OCI-LY3 (cell line): ENCODE data around the gene EHBP1.

Experiments
- H2AFZ ChIP-seq: fragments of 200-600, 300-600 bp; shearing (Covaris generic); 2 replicates; pipeline ENCODE4 v1.6.0; 2014; ENCODE audit warnings: antibody characterized with exemption, low read depth, low read length
- H3K27ac ChIP-seq: fragments of 200-600, 300-600 bp; sonication (generic); 2 replicates; pipeline ENCODE4 v1.5.1; 2014; ENCODE audit warnings: mild to moderate bottlenecking, low read length, moderate library complexity, mixed read lengths
- H3K27me3 ChIP-seq: fragments of 200-600, 300-600 bp; sonication (generic); 2 replicates; pipeline ENCODE4 v1.6.1; 2014; ENCODE audit warnings: low read depth, low read length, mixed read lengths
- H3K36me3 ChIP-seq: fragments of 200-600, 300-600 bp; sonication (generic); replicated peaks from 2 replicates; pipeline ENCODE3; 2014; ENCODE audit warnings: low read depth, low read length, mixed read lengths
- H3K4me1 ChIP-seq: fragments of 300-600, 200-600 bp; sonication (generic); 2 replicates; pipeline ENCODE4 v1.6.1; 2014; ENCODE audit warnings: low read length, mixed read lengths
- H3K4me2 ChIP-seq: fragments of 200-600, 300-600 bp; sonication (generic); 2 replicates; pipeline ENCODE4 v1.6.1; 2014; ENCODE audit warnings: low read length, mixed read lengths
- H3K4me3 ChIP-seq: fragments of 300-600, 200-600 bp; sonication (generic); 2 replicates; pipeline ENCODE4 v1.5.1; 2014; ENCODE audit warnings: antibody characterized with exemption, mild to moderate bottlenecking, low read length, moderate library complexity
- H3K79me2 ChIP-seq: fragments of 300-600, 200-600 bp; shearing (Covaris generic); 2 replicates; pipeline ENCODE4 v1.6.1; 2014; ENCODE audit warnings: mild to moderate bottlenecking, low read length, mixed read lengths
- H3K9ac ChIP-seq: fragments of 300-600, 200-600 bp; shearing (Covaris generic); 2 replicates; pipeline ENCODE4 v1.6.0; 2014; ENCODE audit warnings: mild to moderate bottlenecking, low read length, moderate library complexity
- H3K9me3 ChIP-seq: fragments of 200-600, 300-600 bp; shearing (Covaris generic); 2 replicates; pipeline ENCODE4 v1.6.1; 2014; ENCODE audit warnings: low read length, mixed read lengths; ENCODE audit not compliant: insufficient read depth
- H4K20me1 ChIP-seq: fragments of 200-600, 300-600 bp; sonication (generic); 2 replicates; pipeline ENCODE4 v1.6.1; 2016; ENCODE audit warnings: low read length, mixed read lengths; ENCODE audit not compliant: insufficient read depth
- CTCF ChIP-seq: fragments of 200-600, 300-600 bp; sonication (generic); IDR thresholded peaks from 2 replicates; pipeline ENCODE4 v1.5.1; 2014; ENCODE audit warnings: antibody characterized with exemption, low read length, low read depth
- EZH2phosphoT487 ChIP-seq: fragments of 200-600 bp; shearing (Covaris generic); IDR thresholded peaks from 2 replicates; pipeline ENCODE4 v1.6.1; 2018; ENCODE audit warnings: antibody characterized with exemption, mixed run types, low read depth

The EHBP1 gene

GRCh38 chr2:62705007-62705829 is at the start of gene EHBP1:
TSS of gene EHBP1 (plus strand) at chr2:62705713. CDS start at chr2:62707192, 1,479 bp downstream.
- Histone ChIP-seq H3K4me3 (peak within 1 kb of the TSS; percentile 87), H2AFZ (peak within 1 kb of the TSS; percentile 93), H3K9me3 (no peaks in the 10 kb centered on the region), H3K27ac (peak within 1 kb of the TSS; percentile 28), H3K79me2 (peaks cover 19% of the 10 kb centered on the region), H3K27me3 (no peaks in the 10 kb centered on the region), H3K9ac (peak within 1 kb of the TSS; percentile 80), H4K20me1 (no peaks in the 10 kb centered on the region), H3K4me1 (peaks cover 19% of the 10 kb centered on the region), H3K4me2 (peak within 1 kb of the TSS; percentile 95), H3K36me3 (peaks cover 28% of the 10 kb centered on the region)
- TF ChIP-seq EZH2phosphoT487 (no peak), CTCF (no peak)

GRCh38 chr2:62657783-62658182 is 47.7 kb upstream of the EHBP1 start:
- TF ChIP-seq CTCF (no peak), EZH2phosphoT487 (no peak)
- H2AFZ ChIP-seq, result peak overlapping the region; percentile 62; the same call in 1 of the 2 replicates
- no peak overlapping the region for H3K4me3 ChIP-seq
- H3K9me3 ChIP-seq, result no peaks in the 10 kb centered on the region
- no peak overlapping the region for H3K4me2 ChIP-seq
- peaks cover 42% of the 10 kb centered on the region for H3K4me1 ChIP-seq
- no peaks in the 10 kb centered on the region for H3K79me2 ChIP-seq
- no peaks in the 10 kb centered on the region for H4K20me1 ChIP-seq
- no peaks in the 10 kb centered on the region for H3K27me3 ChIP-seq
- no peak overlapping the region for H3K27ac ChIP-seq
- no peaks in the 10 kb centered on the region for H3K36me3 ChIP-seq
- H3K9ac ChIP-seq, result no peak overlapping the region

- peaks cover 38% of the 10 kb centered on the region for H3K4me1 ChIP-seq
- peaks cover 3% of the 10 kb centered on the region; the same call in 1 of the 2 replicates for H3K27me3 ChIP-seq
- no peak overlapping the region for H3K9ac ChIP-seq
- H3K4me3 ChIP-seq, result no peak overlapping the region
- no peak overlapping the region for H3K27ac ChIP-seq
- no peaks in the 10 kb centered on the region for H3K9me3 ChIP-seq
- no peaks in the 10 kb centered on the region for H3K36me3 ChIP-seq
- no peaks in the 10 kb centered on the region for H4K20me1 ChIP-seq
- H2AFZ ChIP-seq, result no peak overlapping the region
- TF ChIP-seq EZH2phosphoT487 (no peak), CTCF (no peak)
- no peak overlapping the region for H3K4me2 ChIP-seq
- no peaks in the 10 kb centered on the region for H3K79me2 ChIP-seq
Measured at GRCh38 chr2:62658891-62659290, 46.6 kb upstream of the EHBP1 start.

- Histone ChIP-seq H3K27me3 (peaks cover 3% of the 10 kb centered on the region; the same call in 1 of the 2 replicates), H3K79me2 (no peaks in the 10 kb centered on the region), H4K20me1 (no peaks in the 10 kb centered on the region), H3K9me3 (no peaks in the 10 kb centered on the region), H3K9ac (no peak overlapping the region), H3K27ac (no peak overlapping the region; the same call in 1 of the 2 replicates), H3K36me3 (no peaks in the 10 kb centered on the region), H3K4me1 (peaks cover 36% of the 10 kb centered on the region), H3K4me3 (peak overlapping the region; percentile 21; the same call in 1 of the 2 replicates), H3K4me2 (peak overlapping the region; percentile 43), H2AFZ (no peak overlapping the region)
- no peak for TF ChIP-seq EZH2phosphoT487
- no peak for TF ChIP-seq CTCF
Measured at GRCh38 chr2:62660087-62660486, 45.4 kb upstream of the EHBP1 start.
